Measurements from ENCODE around the gene LCNL1. TPM values are rescaled to one million over a fixed set of nuclear protein-coding genes. Genes with fewer than 3 reads are reported as not detected.

Gene LCNL1
- total and polyA plus RNA-seq, 8 donors, result 0.19 to 0.25 TPM; not detected in 6

DNA sequence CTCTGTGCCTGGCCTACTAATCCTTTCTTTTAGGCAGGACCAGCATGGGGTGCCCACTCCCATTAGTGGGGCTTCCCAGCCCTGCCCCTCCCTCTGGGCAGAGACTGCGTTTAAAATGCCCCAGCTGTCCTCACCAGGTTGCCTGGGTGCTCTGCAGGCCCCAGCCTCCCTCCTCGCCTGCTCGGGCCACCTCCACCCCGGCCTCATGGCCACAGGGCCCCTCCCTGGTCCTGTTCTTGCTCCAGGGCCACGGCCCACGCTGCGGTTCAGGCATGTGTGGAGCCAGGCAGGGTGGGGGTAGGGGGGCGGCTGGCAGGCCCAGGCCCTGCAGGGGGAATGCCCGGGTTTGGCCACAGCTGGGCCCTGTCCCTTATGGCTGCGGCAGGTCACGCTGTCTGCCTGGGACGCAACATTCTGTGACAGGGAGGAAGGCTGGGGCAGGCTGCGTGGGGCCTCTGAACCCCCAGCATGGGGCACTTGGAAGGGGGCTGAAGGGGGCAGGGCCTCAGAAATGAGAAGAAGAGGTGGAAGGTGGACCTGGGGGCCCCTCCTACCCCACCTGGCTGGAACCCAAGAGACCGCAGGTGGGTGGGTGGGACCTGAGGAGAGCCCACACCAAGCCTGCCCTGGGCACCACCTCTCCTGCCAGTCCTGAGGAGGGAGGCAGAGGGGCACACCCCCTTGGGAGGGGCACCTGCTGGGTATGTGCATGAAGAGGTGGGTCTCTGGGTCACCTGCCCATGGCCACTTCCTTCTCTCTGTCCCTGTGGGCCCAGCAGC is 31.1 kb upstream of the LCNL1 start, which contains the start of gene LCN12:
Gene LCN12, plus strand, starts transcription at position 733 of the 780 bp plus-strand sequence. CDS start 55 bp downstream, outside the sequence.
- TF ChIP-seq, protein P1, sequence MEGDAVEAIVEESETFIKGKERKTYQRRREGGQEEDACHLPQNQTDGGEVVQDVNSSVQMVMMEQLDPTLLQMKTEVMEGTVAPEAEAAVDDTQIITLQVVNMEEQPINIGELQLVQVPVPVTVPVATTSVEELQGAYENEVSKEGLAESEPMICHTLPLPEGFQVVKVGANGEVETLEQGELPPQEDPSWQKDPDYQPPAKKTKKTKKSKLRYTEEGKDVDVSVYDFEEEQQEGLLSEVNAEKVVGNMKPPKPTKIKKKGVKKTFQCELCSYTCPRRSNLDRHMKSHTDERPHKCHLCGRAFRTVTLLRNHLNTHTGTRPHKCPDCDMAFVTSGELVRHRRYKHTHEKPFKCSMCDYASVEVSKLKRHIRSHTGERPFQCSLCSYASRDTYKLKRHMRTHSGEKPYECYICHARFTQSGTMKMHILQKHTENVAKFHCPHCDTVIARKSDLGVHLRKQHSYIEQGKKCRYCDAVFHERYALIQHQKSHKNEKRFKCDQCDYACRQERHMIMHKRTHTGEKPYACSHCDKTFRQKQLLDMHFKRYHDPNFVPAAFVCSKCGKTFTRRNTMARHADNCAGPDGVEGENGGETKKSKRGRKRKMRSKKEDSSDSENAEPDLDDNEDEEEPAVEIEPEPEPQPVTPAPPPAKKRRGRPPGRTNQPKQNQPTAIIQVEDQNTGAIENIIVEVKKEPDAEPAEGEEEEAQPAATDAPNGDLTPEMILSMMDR (IDR thresholded peaks at IDR 0.05), result no peak
- TF ChIP-seq POLR2AphosphoS5 (IDR thresholded peaks at IDR 0.05) (no peak), EP300 (IDR thresholded peaks at IDR 0.05) (no peak), POLR2A (IDR thresholded peaks at IDR 0.05) (no peak)
- Histone ChIP-seq H3K9me3 (no peaks in the 10 kb centered on the region), H3K27ac (peak within 1 kb of the TSS in 2 of 5 donors; percentile 29 to 90), H3K27me3 (no peaks in the 10 kb centered on the region), H3K4me3 (no peak within 1 kb of the TSS), H3K36me3 (no peaks in the 10 kb centered on the region), H3K4me1 (peaks cover 27 to 53% (median 51%) of the 10 kb centered on the region in 4 donors)
- peak in 1 of 2 donors; percentile 80 for DNase-seq
- 53 to 69% (median 66%) methylated on average over 11 to 14 of the region's 14 CpGs for WGBS, 5 donors
- intact Hi-C loops (cut with DNase I; ENCODE audit: low total_unique reads), result loop anchor here (10.0 kb wide), 1 partner anchor 73 kb away; the partner anchor contains the start of gene ABCA2

DNA sequence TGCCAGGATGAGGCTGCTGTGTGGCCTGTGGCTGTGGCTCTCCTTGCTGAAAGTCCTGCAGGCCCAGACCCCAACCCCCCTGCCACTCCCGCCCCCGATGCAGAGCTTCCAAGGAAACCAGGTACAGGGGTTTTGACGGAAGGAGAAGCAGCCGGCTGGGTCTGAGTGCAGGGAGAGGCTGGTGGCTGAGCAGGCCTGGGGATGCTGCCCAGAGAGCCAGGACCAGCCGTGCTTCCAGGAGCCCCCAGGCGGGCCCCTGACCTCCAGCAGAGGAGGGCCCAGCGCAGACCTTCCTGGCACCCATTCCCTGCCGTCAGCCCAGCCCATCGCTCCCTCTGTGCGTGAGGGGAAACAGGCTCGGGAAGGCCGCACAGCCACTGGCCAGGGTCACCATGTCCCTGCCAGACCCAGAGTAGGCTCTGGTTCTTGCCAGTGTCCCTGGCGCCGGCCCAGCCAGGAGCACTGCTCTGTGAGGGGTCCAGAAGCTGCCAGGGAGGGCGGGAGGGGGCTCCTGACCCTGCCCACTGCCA is 30.4 kb upstream of the LCNL1 start:
- 35 to 61% (median 47%) methylated on average over 10 to 15 of the region's 15 CpGs for WGBS, 5 donors
- H3K4me3 ChIP-seq, result no peak overlapping the region
- peak in 1 of 2 donors; percentile 62 for DNase-seq
- intact Hi-C loops (cut with DNase I; ENCODE audit: low total_unique reads), result loop anchor here (10.0 kb wide), 1 partner anchor 72 kb away; the partner anchor contains the start of gene ABCA2
- H3K4me1 ChIP-seq, result peaks cover 22 to 49% (median 46%) of the 10 kb centered on the region in 4 donors
- no peaks in the 10 kb centered on the region for H3K9me3 ChIP-seq
- no peaks in the 10 kb centered on the region for H3K27me3 ChIP-seq
- H3K27ac ChIP-seq, result peak overlapping the region in 1 of 5 donors; percentile 29
- H3K36me3 ChIP-seq, result no peaks in the 10 kb centered on the region
- TF ChIP-seq EP300 (IDR thresholded peaks at IDR 0.05), result no peak
- no peak for TF ChIP-seq POLR2A (IDR thresholded peaks at IDR 0.05)
- TF ChIP-seq, protein P1 (IDR thresholded peaks at IDR 0.05), result no peak
- no peak for TF ChIP-seq POLR2AphosphoS5 (IDR thresholded peaks at IDR 0.05)

DNA sequence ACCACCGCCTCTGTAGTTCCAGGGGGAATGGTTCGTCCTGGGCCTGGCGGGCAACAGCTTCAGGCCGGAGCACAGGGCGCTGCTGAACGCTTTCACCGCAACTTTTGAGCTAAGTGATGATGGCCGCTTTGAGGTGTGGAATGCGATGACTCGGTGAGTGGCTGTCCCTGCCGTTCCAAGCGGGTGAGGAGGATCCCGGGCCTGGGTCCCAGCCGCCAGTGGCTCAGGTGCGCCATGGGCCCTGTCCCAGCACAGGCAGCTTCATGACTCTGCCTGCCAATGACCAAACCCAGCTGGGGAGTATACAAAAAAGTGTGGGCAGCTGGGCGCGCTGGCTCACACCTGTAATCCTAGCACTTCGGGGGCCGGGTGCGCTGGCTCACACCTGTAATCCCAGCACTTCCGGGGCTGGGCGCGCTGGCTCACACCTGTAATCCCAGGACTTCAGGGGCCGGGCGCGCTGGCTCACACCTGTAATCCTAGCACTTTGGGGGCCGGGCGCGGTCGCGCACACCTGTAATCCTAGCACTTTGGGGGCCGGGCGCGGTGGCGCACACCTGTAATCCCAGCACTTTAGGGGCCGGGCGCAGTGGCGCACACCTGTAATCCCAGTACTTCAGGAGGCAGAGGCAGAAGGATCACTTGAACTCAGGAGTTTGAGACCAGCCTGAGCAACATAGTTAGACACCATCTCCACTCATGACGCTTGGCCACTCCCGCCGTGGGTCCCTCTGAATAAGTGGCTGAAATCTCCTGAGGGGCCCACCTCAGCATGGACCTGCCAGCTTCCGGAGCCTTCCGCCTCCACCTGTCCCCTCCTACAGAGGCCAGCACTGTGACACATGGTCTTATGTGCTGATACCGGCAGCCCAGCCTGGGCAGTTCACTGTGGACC is 29.7 kb upstream of the LCNL1 start:
- Histone ChIP-seq H3K9me3 (no peaks in the 10 kb centered on the region), H3K4me1 (peaks cover 15 to 43% (median 38%) of the 10 kb centered on the region in 4 donors), H3K36me3 (no peaks in the 10 kb centered on the region), H3K27ac (no peak overlapping the region), H3K4me3 (no peak overlapping the region), H3K27me3 (no peaks in the 10 kb centered on the region)
- TF ChIP-seq POLR2AphosphoS5 (IDR thresholded peaks at IDR 0.05) (no peak), EP300 (IDR thresholded peaks at IDR 0.05) (no peak), POLR2A (IDR thresholded peaks at IDR 0.05) (no peak)
- TF ChIP-seq, protein P1 (IDR thresholded peaks at IDR 0.05), result no peak
- 92 to 96% (median 93%) methylated on average over 40 to 44 of the region's 44 CpGs for WGBS, 5 donors
- no peak for DNase-seq
- intact Hi-C loops (cut with DNase I; ENCODE audit: low total_unique reads), result loop anchor here (10.0 kb wide), 1 partner anchor 72 kb away; the partner anchor contains the start of gene ABCA2
